Activated CD4-positive, alpha-beta T cell treated with anti-CD3 and anti-CD28 coated beads, Interleukin-10, Interleukin-2, amounts not matched to agents 100 ng/mL and 50 ng/mL, durations not matched to agents 16 hours and 8 hours (primary cell): Measurements from ENCODE around the gene ITGA1.
"Not testable (repeated sequence)": the region's sequence is repeated elsewhere in the genome, so short reads cannot be mapped to it uniquely, and the experiment has no call there.

ENCODE experiments used
- DNase-seq: peaks from one replicate; pipeline ENCODE4 v3.0.0-alpha.2; 2020

The ITGA1 gene

DNA sequence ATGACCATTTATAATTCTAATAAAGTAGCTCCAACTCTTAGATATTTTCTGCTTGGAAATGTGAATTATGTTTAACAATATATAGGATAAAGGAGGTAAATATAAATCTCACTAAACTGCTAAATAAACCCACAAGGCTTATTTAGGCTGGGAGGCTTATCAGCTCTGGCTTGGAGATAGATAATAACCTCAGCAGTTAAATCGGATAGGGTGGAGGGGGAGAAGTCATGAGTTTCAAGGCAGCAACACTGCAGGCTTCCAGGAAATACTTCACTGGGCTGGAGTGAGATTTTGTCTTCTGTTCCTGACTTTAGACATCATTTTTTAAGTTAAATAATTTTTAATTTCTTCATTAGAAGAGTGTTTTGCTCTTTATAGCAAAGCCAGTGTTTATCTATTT, 121.5 kb downstream of the ITGA1 start:
- no peak for DNase-seq

DNA sequence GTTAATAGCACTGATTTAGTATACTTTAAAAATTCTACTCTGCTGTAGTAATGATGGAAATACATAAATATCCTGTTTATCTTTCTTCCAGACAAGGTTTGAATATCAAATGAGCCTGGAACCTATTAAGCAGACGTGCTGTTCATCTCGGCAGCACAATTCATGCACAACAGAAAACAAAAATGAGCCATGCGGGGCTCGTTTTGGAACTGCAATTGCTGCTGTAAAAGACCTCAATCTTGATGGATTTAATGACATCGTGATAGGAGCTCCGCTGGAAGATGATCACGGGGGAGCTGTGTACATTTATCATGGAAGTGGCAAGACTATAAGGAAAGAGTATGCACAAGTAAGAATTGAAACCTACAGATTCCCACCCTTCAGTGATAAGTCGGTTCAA, 122.4 kb downstream of the ITGA1 start:
- DNase-seq, result no peak

DNA sequence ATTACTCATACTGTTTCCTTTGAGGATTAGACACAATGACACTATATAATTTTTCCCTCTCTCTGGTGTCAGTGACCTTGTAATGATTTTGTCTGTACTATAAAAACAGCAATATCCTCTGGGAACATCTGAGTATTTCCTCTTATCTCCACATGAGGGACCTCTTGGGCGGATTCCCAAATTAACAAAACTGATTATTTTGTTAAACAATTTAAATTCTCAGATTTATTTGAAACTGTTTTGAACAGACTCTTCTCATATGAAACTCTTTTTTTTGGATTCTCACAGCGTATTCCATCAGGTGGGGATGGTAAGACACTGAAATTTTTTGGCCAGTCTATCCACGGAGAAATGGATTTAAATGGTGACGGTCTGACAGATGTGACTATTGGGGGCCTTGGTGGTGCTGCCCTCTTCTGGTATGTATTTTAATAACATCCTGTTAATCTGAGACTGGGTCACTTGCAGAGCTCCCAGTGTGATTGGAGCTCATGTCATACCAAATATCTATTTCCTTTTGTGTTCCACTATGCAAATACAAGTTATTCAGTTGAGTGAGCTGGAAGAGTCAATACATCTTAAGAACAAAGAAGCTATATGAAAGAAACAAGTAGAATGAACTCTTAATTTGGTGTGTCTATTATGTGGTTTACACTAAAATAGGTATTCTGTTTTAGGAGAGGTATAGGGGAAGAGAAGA, 127.6 kb downstream of the ITGA1 start:
- peak; percentile 77 for DNase-seq

DNA sequence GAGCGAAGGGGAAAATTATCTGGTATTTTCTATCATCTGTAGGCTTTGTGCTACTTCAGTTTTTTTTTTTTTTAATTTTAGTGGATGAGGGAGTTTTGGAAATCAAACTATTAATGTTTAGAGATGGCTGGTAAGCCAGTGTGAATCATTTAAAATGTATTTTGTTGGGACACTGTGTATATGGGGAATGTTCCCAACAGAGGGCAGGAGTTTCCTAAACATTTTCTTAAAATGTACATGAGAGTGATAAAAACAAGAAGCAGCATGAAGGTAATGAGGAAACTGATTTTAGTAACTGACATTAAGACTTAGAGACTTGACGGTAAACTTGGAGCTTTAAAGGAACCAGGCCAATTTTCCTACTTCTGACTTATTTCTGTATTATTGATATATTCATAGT, 133.2 kb downstream of the ITGA1 start:
- no peak for DNase-seq

DNA sequence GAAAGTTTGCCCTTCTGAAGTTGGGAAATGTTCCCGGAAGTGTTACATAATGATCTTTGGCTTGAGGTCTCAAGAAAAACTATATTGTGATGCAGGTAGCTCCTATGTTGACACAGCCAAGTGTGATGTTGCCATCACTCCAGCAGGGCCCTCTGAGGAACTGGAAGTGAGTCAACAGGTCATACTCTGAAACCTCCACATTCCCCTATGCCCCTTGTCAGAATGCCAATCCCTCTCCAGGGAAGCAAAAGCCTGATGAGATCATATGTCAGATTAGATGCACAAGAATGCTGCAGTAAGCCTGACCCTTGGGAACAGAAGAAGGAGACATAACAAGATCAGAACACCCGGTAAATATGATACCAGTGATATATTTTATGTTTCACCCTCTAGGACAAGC, 134.7 kb downstream of the ITGA1 start:
- no peak for DNase-seq

DNA sequence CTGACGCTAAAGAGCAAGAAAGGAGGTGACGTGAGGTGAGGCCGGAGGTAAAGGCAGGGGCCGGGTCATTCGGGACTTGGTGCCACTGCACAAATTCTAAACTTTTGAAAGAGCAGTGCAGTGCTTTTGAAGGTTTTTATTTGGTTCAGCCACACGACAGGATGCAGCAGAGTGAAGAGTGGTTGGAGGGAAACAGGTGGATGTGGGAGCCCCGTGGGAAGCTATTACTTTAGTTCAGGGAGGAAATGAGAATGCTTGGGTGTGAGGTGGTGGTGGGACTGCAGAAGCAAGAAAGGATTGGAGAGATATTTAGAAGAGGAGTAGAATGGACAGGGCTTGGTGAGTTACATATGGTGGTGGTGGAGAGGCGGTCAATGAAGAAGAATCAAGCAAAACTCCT, 136.7 kb downstream of the ITGA1 start:
- no peak for DNase-seq

DNA sequence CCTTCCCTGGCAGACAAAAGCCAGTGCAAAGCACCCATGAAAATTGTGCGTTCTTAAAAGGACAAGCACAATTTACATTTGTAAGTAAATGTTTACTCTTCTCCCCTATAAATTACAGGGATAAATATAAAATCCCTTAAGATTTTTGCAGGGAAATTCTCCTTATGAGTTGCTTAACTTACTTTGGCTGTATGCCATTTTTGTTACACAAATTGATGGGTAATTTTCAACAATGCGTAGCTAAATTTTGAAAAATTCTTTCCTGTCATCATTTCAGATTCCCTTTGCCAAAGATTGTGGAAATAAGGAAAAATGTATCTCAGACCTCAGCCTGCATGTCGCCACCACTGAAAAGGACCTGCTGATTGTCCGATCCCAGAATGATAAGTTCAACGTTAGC, 137.3 kb downstream of the ITGA1 start:
- no peak for DNase-seq

DNA sequence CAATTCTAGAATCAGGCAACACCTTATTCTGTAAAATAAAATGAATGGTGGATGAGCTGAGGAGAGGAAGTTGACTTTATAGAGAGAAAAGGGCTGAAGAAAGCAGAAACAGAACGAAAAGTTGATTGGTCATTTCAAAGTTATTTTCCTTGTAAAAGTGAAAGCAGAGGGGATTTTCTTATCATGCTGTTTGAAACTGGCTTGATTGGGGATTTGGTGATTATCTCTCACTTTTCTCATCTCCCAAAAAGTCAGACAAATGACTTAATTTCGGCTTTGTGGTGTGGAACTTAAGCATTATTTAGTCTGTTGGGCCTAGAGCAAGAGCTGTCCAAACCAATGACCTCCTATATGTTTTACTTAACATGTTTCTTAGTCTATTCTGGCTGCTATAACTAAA, 141.0 kb downstream of the ITGA1 start:
- DNase-seq, result no peak

DNA sequence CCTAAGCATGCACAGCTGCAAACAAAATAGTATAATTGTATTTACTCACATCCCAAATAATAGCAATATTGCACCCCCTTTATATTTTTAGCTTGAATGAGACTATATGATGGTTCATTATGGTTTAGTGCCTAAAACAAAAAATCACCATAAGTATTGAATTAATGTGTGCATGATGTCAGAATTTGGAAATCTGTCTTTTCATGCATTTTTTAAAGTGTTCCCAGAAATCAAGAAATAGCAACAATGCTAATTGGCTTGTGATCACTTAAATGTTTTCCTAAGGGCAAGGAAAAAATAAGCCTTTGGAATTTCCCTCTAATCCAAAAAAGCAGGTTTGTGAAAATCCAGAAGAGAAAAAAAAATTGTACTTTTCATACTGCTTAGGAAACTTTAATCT, 150.5 kb downstream of the ITGA1 start:
- DNase-seq, result no peak

DNA sequence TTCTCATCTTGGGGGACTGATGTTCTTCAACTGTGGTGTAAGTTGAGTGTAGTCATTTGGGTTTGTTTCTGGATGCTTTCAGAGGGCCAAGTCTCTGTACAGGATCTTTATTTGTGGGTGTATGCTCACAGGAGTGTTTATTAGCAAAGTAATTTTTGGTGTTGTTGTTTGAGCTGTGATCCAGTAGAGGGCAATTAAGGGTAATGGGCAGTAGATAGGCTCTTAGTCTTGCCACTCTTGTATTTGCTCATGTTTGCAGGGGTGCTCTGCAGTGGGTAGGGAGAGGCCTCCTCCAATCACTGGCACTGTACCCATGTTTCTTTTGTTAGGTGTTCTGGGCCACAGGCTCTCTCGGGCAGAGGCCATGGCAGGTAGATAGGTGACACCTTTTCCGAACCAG, 155.6 kb downstream of the ITGA1 start:
- peak; percentile 30 for DNase-seq

DNA sequence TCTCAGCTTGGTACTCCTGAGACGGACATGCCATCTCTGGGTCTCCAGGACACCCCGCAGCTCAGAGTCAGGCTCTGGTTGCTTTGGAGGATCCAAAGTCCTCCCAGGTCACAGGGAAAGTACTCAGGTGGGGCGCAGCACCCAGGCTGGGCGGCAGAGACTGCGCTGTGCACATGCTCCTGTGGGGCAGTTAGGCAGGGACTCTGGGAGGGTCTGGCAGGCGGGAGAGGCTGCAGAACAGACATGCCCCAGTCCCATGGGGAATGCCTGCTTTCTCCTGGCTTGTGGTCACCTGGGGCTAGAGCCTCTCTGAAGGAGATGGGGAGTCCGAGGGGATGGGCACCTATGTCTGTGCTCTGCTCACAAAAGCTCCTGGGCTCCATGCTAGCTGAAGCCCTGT, 156.1 kb downstream of the ITGA1 start:
- no peak for DNase-seq

DNA sequence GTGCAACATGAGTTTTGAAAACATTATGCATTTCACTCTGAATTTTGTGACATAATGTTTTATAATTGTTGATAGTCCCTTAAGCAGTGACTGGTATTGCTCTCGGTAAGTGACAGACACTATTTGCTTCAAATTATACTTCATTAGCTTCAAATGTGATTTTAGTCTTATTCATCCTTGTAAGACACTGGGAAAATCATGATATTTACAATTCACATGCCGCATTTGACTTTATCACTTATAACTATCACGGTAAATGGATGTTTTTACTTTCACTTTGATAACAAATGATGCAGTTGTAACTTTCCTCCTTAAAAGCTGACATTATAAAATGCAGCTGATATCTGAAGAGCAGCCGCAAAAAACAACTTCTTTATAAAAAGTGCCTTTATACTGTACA, 157.3 kb downstream of the ITGA1 start:
- no peak for DNase-seq

DNA sequence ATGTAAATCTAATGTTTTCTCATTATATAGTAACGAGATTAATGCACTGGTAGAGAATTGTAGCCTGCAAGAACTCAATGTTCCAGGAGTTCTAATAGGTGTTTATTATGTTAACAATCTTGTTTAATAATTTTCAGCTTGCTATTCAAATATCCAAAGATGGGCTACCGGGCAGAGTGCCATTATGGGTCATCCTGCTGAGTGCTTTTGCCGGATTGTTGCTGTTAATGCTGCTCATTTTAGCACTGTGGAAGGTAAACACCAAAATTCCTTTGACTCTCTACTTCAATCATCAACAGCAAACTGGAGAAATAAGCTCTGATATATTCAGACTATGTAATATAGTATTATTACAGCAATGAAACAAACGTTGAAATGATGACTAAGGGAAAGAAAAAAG, 159.5 kb downstream of the ITGA1 start:
- DNase-seq, result no peak

DNA sequence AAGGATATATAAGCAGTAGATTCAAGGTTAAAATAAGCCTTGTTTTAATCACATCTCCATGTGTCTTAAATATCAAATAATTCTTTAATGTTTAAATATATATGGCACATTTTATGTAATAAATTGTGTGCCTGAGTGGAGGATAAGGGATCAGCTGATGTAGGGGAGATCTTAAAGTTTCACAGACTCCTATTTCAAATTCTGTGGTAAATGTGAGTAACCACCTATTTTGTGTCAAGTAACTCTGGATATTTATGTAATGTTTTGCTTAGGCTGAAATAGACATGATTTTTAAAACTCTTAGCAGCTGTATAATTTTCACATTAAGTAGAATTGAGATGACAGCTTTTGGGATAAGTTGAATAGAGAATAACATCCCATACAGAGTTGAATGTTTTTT, 160.1 kb downstream of the ITGA1 start:
- DNase-seq, result no peak

DNA sequence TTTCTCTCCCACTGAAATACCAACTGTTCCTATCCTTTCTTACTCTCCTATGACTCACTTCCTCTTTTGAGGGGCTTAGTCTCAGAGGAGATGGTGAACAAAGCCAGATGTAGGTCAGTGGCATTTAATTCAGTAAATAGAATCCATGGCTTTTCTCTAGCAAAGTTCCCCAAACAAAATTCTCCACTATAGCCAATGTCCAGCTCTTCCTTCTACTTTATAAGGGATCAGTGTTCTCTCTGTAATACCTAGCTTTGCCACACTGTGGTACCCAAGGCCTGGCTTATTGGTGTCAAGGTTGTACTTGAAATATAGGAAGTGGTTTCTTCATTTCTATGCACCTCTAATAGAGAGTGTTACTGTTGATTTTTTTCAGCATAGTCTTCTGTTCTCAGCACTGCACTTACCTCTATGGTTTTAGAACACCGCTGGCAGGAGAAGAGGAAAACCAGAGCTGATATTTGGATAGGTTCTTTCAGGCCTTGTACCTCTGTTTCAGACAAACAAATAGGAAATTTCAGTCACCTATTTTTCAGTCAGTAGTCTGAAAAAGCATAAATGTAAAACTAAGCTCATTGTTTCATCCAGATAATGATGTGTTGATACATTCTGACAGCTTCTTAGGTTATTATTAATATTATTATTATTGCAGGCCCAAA, 160.8 kb downstream of the ITGA1 start:
- peak; percentile 81 for DNase-seq

DNA sequence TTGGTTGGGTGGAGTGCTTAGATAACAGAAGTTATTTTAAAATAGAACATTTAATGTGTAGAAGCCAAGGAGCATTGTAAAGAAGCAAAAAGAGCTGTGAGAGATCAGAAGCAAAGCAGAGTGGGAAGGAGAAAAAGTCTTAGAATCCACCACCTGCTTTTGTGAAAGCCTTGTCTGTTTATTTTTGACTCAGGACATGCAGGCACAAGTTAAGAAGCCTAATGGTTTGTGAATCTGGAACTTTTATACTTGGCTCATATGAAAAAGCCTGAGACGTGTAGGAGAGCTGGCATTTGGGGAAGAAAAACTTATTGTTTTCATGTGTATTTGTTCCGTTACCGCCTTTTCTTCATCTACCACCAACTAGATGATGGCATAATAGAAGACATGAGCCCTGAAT, 163.0 kb downstream of the ITGA1 start:
- no peak for DNase-seq

DNA sequence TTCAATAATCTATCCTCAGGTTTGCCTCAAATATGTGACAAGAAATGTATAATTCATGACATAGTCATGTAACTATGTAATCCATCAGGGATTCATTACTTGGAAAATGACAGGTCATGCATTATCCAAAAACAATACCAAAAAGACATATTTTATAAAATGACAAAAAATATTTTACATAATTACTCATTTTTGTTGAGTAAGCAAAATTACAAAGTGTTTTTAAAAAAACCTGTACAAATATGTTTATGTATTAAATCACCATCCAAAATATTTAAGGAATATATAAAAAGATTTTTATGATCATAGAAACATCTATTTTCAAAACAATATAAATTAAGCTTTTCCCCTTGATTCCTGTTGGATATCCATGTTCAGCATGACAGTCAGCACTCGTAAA, 164.8 kb downstream of the ITGA1 start:
- DNase-seq, result no peak

DNA sequence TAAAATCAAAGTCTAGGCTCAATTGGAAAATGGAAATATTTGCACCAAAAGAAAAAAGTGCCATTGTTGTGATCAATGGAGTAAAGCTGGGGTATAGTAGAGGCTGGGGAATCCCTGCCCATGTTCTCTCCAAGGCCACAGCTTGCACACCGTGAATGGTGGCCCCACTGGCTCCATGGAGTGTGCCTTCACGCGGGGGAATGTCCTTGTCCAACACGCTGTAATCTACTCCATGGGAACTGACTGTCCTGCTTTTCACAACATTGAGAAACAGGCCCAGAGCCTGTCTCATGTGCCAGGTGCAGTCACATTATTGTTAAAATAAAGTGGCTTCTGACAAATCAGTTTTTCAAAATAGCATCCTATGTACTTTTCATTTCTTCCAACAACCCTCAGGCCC, 168.3 kb downstream of the ITGA1 start:
- DNase-seq, result no peak

DNA sequence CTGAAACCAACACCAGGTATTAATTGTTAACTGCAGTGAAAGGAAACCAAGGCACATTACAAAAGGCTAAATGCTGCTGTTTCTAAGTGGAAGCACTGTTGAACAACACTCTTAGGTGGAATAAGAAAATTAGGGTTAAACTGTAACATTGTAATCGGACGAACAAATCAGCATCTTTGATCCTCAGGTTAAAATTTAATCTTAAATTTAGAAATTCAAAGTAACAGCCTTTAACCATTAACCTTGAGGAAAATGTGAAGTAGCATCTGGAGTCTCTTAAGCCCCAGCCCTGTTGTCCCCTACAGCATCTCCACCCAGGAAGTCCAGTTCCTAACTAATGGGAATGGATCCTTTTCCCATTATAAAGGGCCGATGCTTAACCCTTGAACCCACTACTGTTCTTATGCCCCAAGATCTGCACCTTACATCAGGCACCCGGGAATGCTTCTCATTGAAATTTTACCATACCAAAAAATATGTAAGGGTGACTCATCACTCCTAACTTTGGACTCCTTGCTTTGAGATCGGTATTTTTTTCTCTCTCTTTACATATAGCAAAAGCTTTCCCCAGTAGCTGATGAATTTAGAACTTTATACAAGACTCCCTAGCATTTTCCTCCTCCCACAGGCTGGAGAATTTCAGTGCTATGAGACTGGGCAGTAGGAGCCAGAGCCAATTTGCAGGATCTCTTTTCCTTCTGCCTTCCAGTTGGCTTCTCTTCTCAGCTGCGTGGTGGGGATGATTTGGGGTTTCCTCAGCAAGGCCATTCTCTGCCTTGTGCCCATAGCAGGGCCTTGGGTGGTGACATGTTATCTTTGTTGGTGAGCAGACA, 169.4 kb downstream of the ITGA1 start:
- no peak for DNase-seq

DNA sequence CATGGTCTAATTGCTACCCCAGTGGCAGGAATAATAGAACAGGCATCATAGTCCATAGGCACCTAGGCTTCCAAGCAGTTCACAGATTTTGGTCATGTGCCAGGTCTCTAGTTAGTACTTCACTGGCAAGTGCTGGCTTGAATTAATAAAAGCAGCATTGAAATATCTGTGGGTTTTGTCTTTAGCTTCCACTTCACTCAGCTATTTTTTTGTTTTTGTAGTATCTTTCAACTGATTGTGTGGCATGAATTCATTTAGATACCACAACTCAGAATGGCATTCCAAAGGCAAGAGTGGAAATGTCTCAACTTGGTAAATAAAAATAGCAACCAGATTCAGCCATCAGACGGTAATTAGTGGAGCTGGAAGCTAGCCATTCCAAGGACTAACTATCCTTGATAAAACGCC, 173.6 kb downstream of the ITGA1 start:
- no peak for DNase-seq

DNA sequence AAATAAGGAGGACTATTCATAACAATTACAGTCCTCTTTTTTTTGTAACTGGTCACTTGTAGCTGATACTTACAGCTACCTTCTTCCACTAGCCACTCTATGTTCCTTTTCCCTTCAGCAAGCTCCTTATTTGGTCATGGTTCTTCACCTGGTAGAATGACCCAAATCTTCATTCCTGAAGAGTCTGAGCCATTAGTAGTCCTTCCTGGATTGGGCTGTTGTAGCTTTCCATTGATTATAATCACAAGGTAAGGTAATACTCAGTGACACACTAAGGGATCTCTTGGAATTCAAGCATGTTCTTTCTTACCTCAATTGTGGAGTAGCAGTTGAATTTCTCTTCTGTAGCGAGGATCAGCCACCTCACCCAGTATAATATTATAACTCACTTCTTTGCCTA, 175.9 kb downstream of the ITGA1 start:
- DNase-seq, result no peak

DNA sequence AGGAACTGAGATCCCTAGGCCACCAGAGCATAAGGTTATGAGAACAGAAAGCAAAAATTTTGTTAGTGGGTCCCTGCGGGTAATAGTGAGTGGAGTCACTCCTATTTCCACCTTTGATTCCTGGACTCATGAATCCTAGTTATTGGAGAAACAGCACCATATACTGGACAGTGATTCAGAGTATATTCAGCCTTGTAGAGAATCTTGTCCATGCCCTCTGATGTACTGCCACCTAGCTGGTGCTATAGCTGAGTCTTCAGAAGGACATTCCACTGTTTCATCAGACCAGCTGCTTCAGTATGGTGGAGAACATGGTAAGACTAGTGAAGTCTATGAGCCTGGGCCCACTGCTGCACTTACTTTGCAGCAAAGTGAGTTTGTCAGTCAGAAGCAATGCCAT, 176.4 kb downstream of the ITGA1 start:
- no peak for DNase-seq

DNA sequence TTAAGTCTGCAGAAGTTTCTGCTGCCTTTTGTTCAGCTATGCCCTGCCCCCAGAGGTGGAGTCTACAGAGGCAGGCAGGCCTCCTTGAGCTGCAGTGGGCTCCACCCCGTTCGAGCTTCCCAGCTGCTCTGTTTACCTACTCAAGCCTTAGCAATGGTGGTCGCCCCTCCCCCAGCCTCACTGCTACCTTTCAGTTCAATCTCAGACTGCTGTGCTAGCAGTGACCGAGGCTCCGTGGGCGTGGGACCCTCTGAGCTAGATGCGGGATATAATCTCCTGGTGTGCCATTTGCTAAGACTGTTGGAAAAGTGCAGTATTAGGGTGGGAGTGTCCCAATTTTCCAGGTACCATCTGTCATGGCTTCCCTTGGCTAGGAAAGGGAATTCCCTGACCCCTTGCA, 188.4 kb downstream of the ITGA1 start:
- not testable (repeated sequence) for DNase-seq

DNA sequence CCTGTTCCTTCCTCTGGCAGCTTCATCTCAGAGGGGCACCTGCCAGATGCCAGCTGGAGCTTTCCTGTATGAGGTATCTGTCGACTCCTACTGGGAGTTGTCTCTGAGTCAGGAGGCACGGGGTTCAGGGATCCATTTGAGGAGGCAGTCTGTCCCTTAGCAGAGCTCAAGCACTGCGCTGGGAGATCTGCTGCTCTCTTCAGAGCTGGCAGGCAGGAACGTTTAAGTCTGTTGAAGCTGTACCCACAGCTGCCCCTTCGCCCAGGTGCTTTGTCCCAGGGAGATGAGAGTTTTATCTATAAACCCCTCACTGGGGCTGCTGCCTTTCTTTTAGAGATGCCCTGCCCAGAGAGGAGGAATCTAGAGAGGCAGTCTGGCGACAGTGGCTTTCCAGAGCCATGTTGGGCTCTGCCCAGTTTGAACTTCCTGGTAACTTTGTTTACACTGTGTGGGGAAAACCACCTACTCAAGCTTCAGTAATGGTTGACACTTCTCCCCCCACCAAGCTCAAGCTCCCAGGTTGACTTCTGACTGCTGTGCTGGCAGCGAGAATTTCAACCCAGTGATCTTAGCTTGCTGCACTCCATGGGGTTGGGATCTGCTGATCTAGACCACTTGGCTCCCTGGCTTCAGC, 189.7 kb downstream of the ITGA1 start:
- no peak for DNase-seq
